ENCODE results near the gene IGSF22. TPM values are rescaled to one million over a fixed set of nuclear protein-coding genes. Genes with fewer than 3 reads are reported as not detected.

IGSF22 gene
- total and polyA plus RNA-seq, 2 of the 13 experiments (the other 11 are each of a cell fraction or from before 2014, with no cell fraction given) = not detected

DNA sequence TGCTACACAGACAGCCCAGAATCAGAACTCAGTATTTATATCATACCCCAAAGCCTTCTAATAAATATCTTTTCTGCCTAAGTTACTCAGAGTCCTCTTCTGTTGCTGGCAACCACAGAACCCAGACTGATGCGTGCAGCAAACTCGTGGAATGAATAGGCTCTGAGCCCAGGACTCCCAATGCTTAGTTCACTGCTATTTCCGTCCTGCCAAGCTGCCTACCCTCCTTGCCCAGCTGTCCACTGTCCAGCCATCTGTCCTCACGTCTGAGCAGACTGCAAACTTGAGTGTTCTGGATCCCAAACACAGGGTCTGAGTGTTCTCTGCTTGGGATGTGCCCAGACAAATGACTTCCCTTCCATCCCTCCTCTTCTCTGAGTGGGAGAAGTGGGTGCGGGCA is 46.2 kb upstream of the IGSF22 start:
- POLR2A ChIA-PET = no interaction called here
- FAIRE-seq = no peak
- BruUV-seq (replicated peaks) = no TSS peak
- H3K27ac ChIP-seq (ENCODE audit: extremely low read length, insufficient read depth, low read length) = no peak overlapping the region
- no peak for DNase-seq (ENCODE audit: low spot score)
- CTCF ChIA-PET (ENCODE audit: low intra/inter-chr PET ratio, low total read pairs) = no interaction called here
- no peaks in the 10 kb centered on the region for H3K9me3 ChIP-seq (ENCODE audit: low read length)
- H2AFZ ChIP-seq (ENCODE audit: low read length) = no peak overlapping the region
- peaks cover 5 to 27% of the 10 kb centered on the region in 2 experiments; a peak in 3 of 5 replicates for H3K27me3 ChIP-seq (ENCODE audit: control insufficient read depth in 1 of 2, insufficient read depth in 2 of 2, low read length in 2 of 2)
- in situ Hi-C loops (cut with HindIII; ENCODE audit: extremely low pct_ligation_motif_present, low pct_unique_long_range_greater_than_20kb) = no loop called here
- no peaks in the 10 kb centered on the region for H4K20me1 ChIP-seq (ENCODE audit: insufficient read depth, low read length)
- intact Hi-C loops (cut with micrococcal nuclease; ENCODE audit: unreplicated experiment) = no loop called here
- no peak overlapping the region for H3K4me3 ChIP-seq (replicated peaks in 1 of 3; ENCODE audit: insufficient read depth in 1 of 3, low read depth in 2 of 3, low read length in 3 of 3)
- TF ChIP-seq HMGA1 (CRISPR knock-in tag; conservative IDR thresholded peaks at IDR 0.05) (no peak), ZNF879 (CRISPR knock-in tag; IDR thresholded peaks at IDR 0.05) (no peak), ZNF33B (CRISPR knock-in tag; IDR thresholded peaks at IDR 0.05) (no peak), ADNP (CRISPR knock-in tag; IDR thresholded peaks at IDR 0.05) (no peak), ZZZ3 (CRISPR knock-in tag; IDR thresholded peaks at IDR 0.05; ENCODE audit: borderline replicate concordance) (no peak), PAX8 (CRISPR knock-in tag; IDR thresholded peaks at IDR 0.05; ENCODE audit: borderline replicate concordance) (no peak), ERF (CRISPR knock-in tag; IDR thresholded peaks at IDR 0.05) (no peak), RXRA (CRISPR knock-in tag; IDR thresholded peaks at IDR 0.05) (no peak), YEATS4 (CRISPR knock-in tag; IDR thresholded peaks at IDR 0.05; ENCODE audit: borderline replicate concordance) (no peak), POLR2AphosphoS2 (IDR thresholded peaks at IDR 0.05; ENCODE audit: low read depth, low read length) (no peak), ZNF607 (CRISPR knock-in tag; IDR thresholded peaks at IDR 0.05; ENCODE audit: borderline replicate concordance) (no peak)
- TF ChIP-seq, protein P1, sequence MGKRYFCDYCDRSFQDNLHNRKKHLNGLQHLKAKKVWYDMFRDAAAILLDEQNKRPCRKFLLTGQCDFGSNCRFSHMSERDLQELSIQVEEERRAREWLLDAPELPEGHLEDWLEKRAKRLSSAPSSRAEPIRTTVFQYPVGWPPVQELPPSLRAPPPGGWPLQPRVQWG (CRISPR knock-in tag; IDR thresholded peaks at IDR 0.05; ENCODE audit: borderline replicate concordance, low read depth) = no peak
- TF ChIP-seq, protein P2, sequence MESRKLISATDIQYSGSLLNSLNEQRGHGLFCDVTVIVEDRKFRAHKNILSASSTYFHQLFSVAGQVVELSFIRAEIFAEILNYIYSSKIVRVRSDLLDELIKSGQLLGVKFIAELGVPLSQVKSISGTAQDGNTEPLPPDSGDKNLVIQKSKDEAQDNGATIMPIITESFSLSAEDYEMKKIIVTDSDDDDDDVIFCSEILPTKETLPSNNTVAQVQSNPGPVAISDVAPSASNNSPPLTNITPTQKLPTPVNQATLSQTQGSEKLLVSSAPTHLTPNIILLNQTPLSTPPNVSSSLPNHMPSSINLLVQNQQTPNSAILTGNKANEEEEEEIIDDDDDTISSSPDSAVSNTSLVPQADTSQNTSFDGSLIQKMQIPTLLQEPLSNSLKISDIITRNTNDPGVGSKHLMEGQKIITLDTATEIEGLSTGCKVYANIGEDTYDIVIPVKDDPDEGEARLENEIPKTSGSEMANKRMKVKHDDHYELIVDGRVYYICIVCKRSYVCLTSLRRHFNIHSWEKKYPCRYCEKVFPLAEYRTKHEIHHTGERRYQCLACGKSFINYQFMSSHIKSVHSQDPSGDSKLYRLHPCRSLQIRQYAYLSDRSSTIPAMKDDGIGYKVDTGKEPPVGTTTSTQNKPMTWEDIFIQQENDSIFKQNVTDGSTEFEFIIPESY (CRISPR knock-in tag; IDR thresholded peaks at IDR 0.05) = no peak
- TF ChIP-seq, protein P3, sequence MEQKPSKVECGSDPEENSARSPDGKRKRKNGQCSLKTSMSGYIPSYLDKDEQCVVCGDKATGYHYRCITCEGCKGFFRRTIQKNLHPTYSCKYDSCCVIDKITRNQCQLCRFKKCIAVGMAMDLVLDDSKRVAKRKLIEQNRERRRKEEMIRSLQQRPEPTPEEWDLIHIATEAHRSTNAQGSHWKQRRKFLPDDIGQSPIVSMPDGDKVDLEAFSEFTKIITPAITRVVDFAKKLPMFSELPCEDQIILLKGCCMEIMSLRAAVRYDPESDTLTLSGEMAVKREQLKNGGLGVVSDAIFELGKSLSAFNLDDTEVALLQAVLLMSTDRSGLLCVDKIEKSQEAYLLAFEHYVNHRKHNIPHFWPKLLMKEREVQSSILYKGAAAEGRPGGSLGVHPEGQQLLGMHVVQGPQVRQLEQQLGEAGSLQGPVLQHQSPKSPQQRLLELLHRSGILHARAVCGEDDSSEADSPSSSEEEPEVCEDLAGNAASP (CRISPR knock-in tag; IDR thresholded peaks at IDR 0.05; ENCODE audit: borderline replicate concordance) = no peak
- TF ChIP-seq, protein P4, sequence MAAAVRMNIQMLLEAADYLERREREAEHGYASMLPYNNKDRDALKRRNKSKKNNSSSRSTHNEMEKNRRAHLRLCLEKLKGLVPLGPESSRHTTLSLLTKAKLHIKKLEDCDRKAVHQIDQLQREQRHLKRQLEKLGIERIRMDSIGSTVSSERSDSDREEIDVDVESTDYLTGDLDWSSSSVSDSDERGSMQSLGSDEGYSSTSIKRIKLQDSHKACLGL (CRISPR knock-in tag; IDR thresholded peaks at IDR 0.05) = no peak
- no peak overlapping the region for H3K9ac ChIP-seq (ENCODE audit: insufficient read depth, low read depth, low read length)
- WGBS (ENCODE audit: low lambda C conversion rate) = 4% methylated on average over 5 of the region's 5 CpGs
- peaks cover 15% of the 10 kb centered on the region for H3K4me1 ChIP-seq (ENCODE audit: insufficient read depth, low read length)
- ATAC-seq = no peak
- H3K36me3 ChIP-seq (replicated peaks in 1 of 2; ENCODE audit: control insufficient read depth in 1 of 2, insufficient read depth in 2 of 2, low read length in 2 of 2) = no peaks in the 10 kb centered on the region
- no peaks in the 10 kb centered on the region for H3K79me2 ChIP-seq (ENCODE audit: insufficient read depth, low read length)
- no peak overlapping the region for H3K4me2 ChIP-seq (ENCODE audit: low read depth, low read length)

Measured in HepG2 (cell line).